ENCODE data around the gene ZBTB47. TPM values are rescaled to one million over a fixed set of nuclear protein-coding genes. Genes with fewer than 3 reads are reported as not detected.
A peak's percentile ranks its signal among the peaks of the same experiment; 100 is the strongest.

The ZBTB47 gene
- total RNA-seq, 1 experiment from 2014 or later: 8.1 TPM

GRCh38 chr3:42653303-42653559 is 266 bp upstream of the ZBTB47 start:
- no peaks in the 10 kb centered on the region for H3K79me2 ChIP-seq (ENCODE audit: low read depth)

GRCh38 chr3:42654331-42655201 is 1.1 kb downstream of the ZBTB47 start:
- no peaks in the 10 kb centered on the region for H3K27me3 ChIP-seq (ENCODE audit: insufficient read depth, low read depth)
- ChIA-PET POLR2A (ENCODE audit: unreplicated experiment) (no interaction called here), CTCF (interaction anchor here (0.6 kb wide), 1 partner anchor 90 kb away, joined by 15 read pairs; no protein-coding TSS in a partner anchor)
- H3F3A ChIP-seq (ENCODE audit: insufficient read depth, low read depth): peaks cover 18% of the 10 kb centered on the region; the same call in 1 of the 2 replicates
- H3K9me3 ChIP-seq (ENCODE audit: insufficient read depth, low read depth): no peaks in the 10 kb centered on the region
- BruUV-seq (replicated peaks): no TSS peak
- no peaks in the 10 kb centered on the region for H3K79me2 ChIP-seq (ENCODE audit: low read depth)
- DNase-seq: peak in 1 of 2 experiments; percentile 35
- intact Hi-C loops (cut with micrococcal nuclease; ENCODE audit: unreplicated experiment): no loop called here
- H3K9me2 ChIP-seq (ENCODE audit: insufficient read depth): no peaks in the 10 kb centered on the region
- no peaks in the 10 kb centered on the region for H3K36me3 ChIP-seq (ENCODE audit: low read depth)
- peaks cover 33% of the 10 kb centered on the region for H3K4me1 ChIP-seq (replicated peaks; ENCODE audit: insufficient read depth)
- no peaks in the 10 kb centered on the region for H4K20me1 ChIP-seq (ENCODE audit: insufficient read depth)
- TF ChIP-seq CTCF (conservative IDR thresholded peaks at IDR 0.05) (no peak), EZH2 (IDR thresholded peaks at IDR 0.05; ENCODE audit: low read depth) (no peak)
- peak overlapping the region; percentile 92 for H3K4me2 ChIP-seq
- H3K4me3 ChIP-seq: peak overlapping the region; percentile 66
- H3K27ac ChIP-seq: no peak overlapping the region
- H2AFZ ChIP-seq: peak overlapping the region; percentile 77

More at GRCh38 chr3:42653303-42653559, 266 bp upstream of the ZBTB47 start:
- Histone ChIP-seq H3K9me3 (ENCODE audit: insufficient read depth, low read depth) (no peaks in the 10 kb centered on the region), H3F3A (ENCODE audit: insufficient read depth, low read depth) (peaks cover 18% of the 10 kb centered on the region; the same call in 1 of the 2 replicates), H4K20me1 (ENCODE audit: insufficient read depth) (no peaks in the 10 kb centered on the region), H3K9me2 (ENCODE audit: insufficient read depth) (no peaks in the 10 kb centered on the region), H3K27ac (0 out of 2 replicates have a peak overlapping the region, but pooled peaks have one; percentile 34), H3K27me3 (ENCODE audit: insufficient read depth, low read depth) (no peaks in the 10 kb centered on the region), H3K4me3 (peak overlapping the region; percentile 66), H3K36me3 (ENCODE audit: low read depth) (no peaks in the 10 kb centered on the region), H2AFZ (no peak overlapping the region), H3K4me2 (peak overlapping the region; percentile 92), H3K4me1 (replicated peaks; ENCODE audit: insufficient read depth) (peaks cover 33% of the 10 kb centered on the region)
- DNase-seq: no peak
- TF ChIP-seq EZH2 (IDR thresholded peaks at IDR 0.05; ENCODE audit: low read depth): no peak
- TF ChIP-seq CTCF (conservative IDR thresholded peaks at IDR 0.05): no peak
- intact Hi-C loops (cut with micrococcal nuclease; ENCODE audit: unreplicated experiment): loop anchor here (2.0 kb wide), 2 partner anchors 52 to 92 kb away; partner anchors contain the start of gene NKTR
- ChIA-PET CTCF (interaction anchor here (0.6 kb wide), 1 partner anchor 156 kb away, joined by 4 read pairs; the partner anchor contains the start of gene ACKR2), POLR2A (ENCODE audit: unreplicated experiment) (no interaction called here)
- TSS peak; percentile 56 for BruUV-seq (replicated peaks)

- Histone ChIP-seq H3K36me3 (ENCODE audit: low read depth) (no peaks in the 10 kb centered on the region), H3K9me3 (ENCODE audit: insufficient read depth, low read depth) (no peaks in the 10 kb centered on the region), H4K20me1 (ENCODE audit: insufficient read depth) (no peaks in the 10 kb centered on the region), H3K27me3 (ENCODE audit: insufficient read depth, low read depth) (no peaks in the 10 kb centered on the region), H3K79me2 (ENCODE audit: low read depth) (no peaks in the 10 kb centered on the region), H3K4me2 (peak overlapping the region; percentile 75), H3K9me2 (ENCODE audit: insufficient read depth) (no peaks in the 10 kb centered on the region), H2AFZ (no peak overlapping the region), H3K4me1 (replicated peaks; ENCODE audit: insufficient read depth) (peaks cover 33% of the 10 kb centered on the region), H3K4me3 (peak overlapping the region; percentile 60; the same call in 1 of the 2 replicates), H3F3A (ENCODE audit: insufficient read depth, low read depth) (peaks cover 18% of the 10 kb centered on the region; the same call in 1 of the 2 replicates), H3K27ac (no peak overlapping the region)
- no peak for DNase-seq
- intact Hi-C loops (cut with micrococcal nuclease; ENCODE audit: unreplicated experiment): no loop called here
- POLR2A ChIA-PET (ENCODE audit: unreplicated experiment): no interaction called here
- no peak for TF ChIP-seq EZH2 (IDR thresholded peaks at IDR 0.05; ENCODE audit: low read depth)
- TF ChIP-seq CTCF (conservative IDR thresholded peaks at IDR 0.05): no peak
- CTCF ChIA-PET: interaction anchor here (0.6 kb wide), 1 partner anchor 89 kb away, joined by 15 read pairs; no protein-coding TSS in a partner anchor
- TSS peak; percentile 7 for BruUV-seq (replicated peaks)
Observed at GRCh38 chr3:42655331-42655888, 1.9 kb downstream of the ZBTB47 start.
